ENCODE data around the gene ITCH. TPM values are rescaled to one million over a fixed set of nuclear protein-coding genes. Genes with fewer than 3 reads are reported as not detected.
A peak's percentile ranks its signal among the peaks of the same experiment; 100 is the strongest.

The ITCH gene
- total RNA-seq, 1 experiment from 2014 or later = 54.8 TPM

- no peak overlapping the region for H3K27ac ChIP-seq (ENCODE audit: low read length)
- peaks cover 38% of the 10 kb centered on the region for H3K36me3 ChIP-seq (ENCODE audit: insufficient read depth, low read length)
Measured at GRCh38 chr20:34449674-34450592, 86.9 kb downstream of the ITCH start.

GRCh38 chr20:34452281-34452982, 89.4 kb downstream of the ITCH start:
- Histone ChIP-seq H3K9ac (ENCODE audit: low read length) (no peak overlapping the region), H3K4me1 (ENCODE audit: low read length) (no peaks in the 10 kb centered on the region), H3K27me3 (ENCODE audit: low read length) (no peaks in the 10 kb centered on the region), H4K20me1 (ENCODE audit: insufficient read depth, low read depth, low read length) (no peaks in the 10 kb centered on the region), H3K79me2 (ENCODE audit: low read length) (0 out of 2 replicates have a peak, but pooled peaks cover 8% of the 10 kb centered on the region), H3K9me3 (ENCODE audit: low read length) (no peaks in the 10 kb centered on the region), H3K36me3 (ENCODE audit: insufficient read depth, low read length) (peaks cover 18% of the 10 kb centered on the region; the same call in 1 of the 2 replicates), H3K4me3 (ENCODE audit: low read length) (no peak overlapping the region), H2AFZ (ENCODE audit: low read length) (no peak overlapping the region), H3K9me2 (replicated peaks; ENCODE audit: insufficient read depth, low read length) (no peaks in the 10 kb centered on the region), H3K4me2 (ENCODE audit: low read depth, low read length, poor library complexity, severe bottlenecking) (no peak overlapping the region), H3K27ac (ENCODE audit: low read length) (no peak overlapping the region)
- no peak for DNase-seq

More at GRCh38 chr20:34449674-34450592, 86.9 kb downstream of the ITCH start:
- no peak for DNase-seq
- Histone ChIP-seq H3K9me3 (ENCODE audit: low read length) (no peaks in the 10 kb centered on the region), H3K4me1 (ENCODE audit: low read length) (peaks cover 7% of the 10 kb centered on the region), H3K79me2 (ENCODE audit: low read length) (no peaks in the 10 kb centered on the region), H3K9me2 (replicated peaks; ENCODE audit: insufficient read depth, low read length) (no peaks in the 10 kb centered on the region), H4K20me1 (ENCODE audit: insufficient read depth, low read depth, low read length) (no peaks in the 10 kb centered on the region), H2AFZ (ENCODE audit: low read length) (no peak overlapping the region), H3K27me3 (ENCODE audit: low read length) (no peaks in the 10 kb centered on the region), H3K4me3 (ENCODE audit: low read length) (no peak overlapping the region), H3K4me2 (ENCODE audit: low read depth, low read length, poor library complexity, severe bottlenecking) (no peak overlapping the region), H3K9ac (ENCODE audit: low read length) (no peak overlapping the region)

- Histone ChIP-seq H4K20me1 (ENCODE audit: insufficient read depth, low read depth, low read length) (no peaks in the 10 kb centered on the region), H3K9me2 (replicated peaks; ENCODE audit: insufficient read depth, low read length) (no peaks in the 10 kb centered on the region), H2AFZ (ENCODE audit: low read length) (no peak overlapping the region), H3K27me3 (ENCODE audit: low read length) (no peaks in the 10 kb centered on the region), H3K9ac (ENCODE audit: low read length) (no peak overlapping the region), H3K27ac (ENCODE audit: low read length) (no peak overlapping the region), H3K36me3 (ENCODE audit: insufficient read depth, low read length) (peaks cover 18% of the 10 kb centered on the region; the same call in 1 of the 2 replicates), H3K4me2 (ENCODE audit: low read depth, low read length, poor library complexity, severe bottlenecking) (no peak overlapping the region), H3K9me3 (ENCODE audit: low read length) (no peaks in the 10 kb centered on the region), H3K79me2 (ENCODE audit: low read length) (peaks cover 11% of the 10 kb centered on the region), H3K4me1 (ENCODE audit: low read length) (peaks cover 16% of the 10 kb centered on the region), H3K4me3 (ENCODE audit: low read length) (no peak overlapping the region)
- no peak for DNase-seq
Measured at GRCh38 chr20:34458631-34459030, 95.6 kb downstream of the ITCH start.

GRCh38 chr20:34459209-34459897, 96.3 kb downstream of the ITCH start:
- no peak for DNase-seq
- Histone ChIP-seq H3K27me3 (ENCODE audit: low read length) (no peaks in the 10 kb centered on the region), H3K27ac (ENCODE audit: low read length) (no peak overlapping the region), H3K9ac (ENCODE audit: low read length) (no peak overlapping the region), H3K9me2 (replicated peaks; ENCODE audit: insufficient read depth, low read length) (no peaks in the 10 kb centered on the region), H3K4me3 (ENCODE audit: low read length) (no peak overlapping the region), H3K9me3 (ENCODE audit: low read length) (no peaks in the 10 kb centered on the region), H3K79me2 (ENCODE audit: low read length) (peaks cover 11% of the 10 kb centered on the region), H4K20me1 (ENCODE audit: insufficient read depth, low read depth, low read length) (no peaks in the 10 kb centered on the region), H3K36me3 (ENCODE audit: insufficient read depth, low read length) (peaks cover 18% of the 10 kb centered on the region; the same call in 1 of the 2 replicates), H3K4me1 (ENCODE audit: low read length) (peaks cover 16% of the 10 kb centered on the region), H3K4me2 (ENCODE audit: low read depth, low read length, poor library complexity, severe bottlenecking) (peak overlapping the region; percentile 9), H2AFZ (ENCODE audit: low read length) (no peak overlapping the region)

GRCh38 chr20:34461779-34462087, 98.7 kb downstream of the ITCH start:
- no peaks in the 10 kb centered on the region for H4K20me1 ChIP-seq (ENCODE audit: insufficient read depth, low read depth, low read length)
- H3K9me2 ChIP-seq (replicated peaks; ENCODE audit: insufficient read depth, low read length) = no peaks in the 10 kb centered on the region
- no peak overlapping the region for H3K4me3 ChIP-seq (ENCODE audit: low read length)
- H2AFZ ChIP-seq (ENCODE audit: low read length) = no peak overlapping the region
- peaks cover 16% of the 10 kb centered on the region for H3K4me1 ChIP-seq (ENCODE audit: low read length)
- no peaks in the 10 kb centered on the region for H3K9me3 ChIP-seq (ENCODE audit: low read length)
- no peak overlapping the region for H3K9ac ChIP-seq (ENCODE audit: low read length)
- H3K4me2 ChIP-seq (ENCODE audit: low read depth, low read length, poor library complexity, severe bottlenecking) = no peak overlapping the region
- peaks cover 15% of the 10 kb centered on the region for H3K79me2 ChIP-seq (ENCODE audit: low read length)
- no peak for DNase-seq
- H3K27ac ChIP-seq (ENCODE audit: low read length) = no peak overlapping the region
- no peaks in the 10 kb centered on the region for H3K27me3 ChIP-seq (ENCODE audit: low read length)
- peaks cover 24% of the 10 kb centered on the region; the same call in 1 of the 2 replicates for H3K36me3 ChIP-seq (ENCODE audit: insufficient read depth, low read length)

GRCh38 chr20:34468951-34469350, 105.9 kb downstream of the ITCH start:
- H4K20me1 ChIP-seq (ENCODE audit: insufficient read depth, low read depth, low read length) = no peaks in the 10 kb centered on the region
- no peaks in the 10 kb centered on the region for H3K9me2 ChIP-seq (replicated peaks; ENCODE audit: insufficient read depth, low read length)
- H3K9ac ChIP-seq (ENCODE audit: low read length) = no peak overlapping the region
- no peak overlapping the region for H3K4me3 ChIP-seq (ENCODE audit: low read length)
- H3K4me1 ChIP-seq (ENCODE audit: low read length) = peaks cover 5% of the 10 kb centered on the region; the same call in 1 of the 2 replicates
- no peak for DNase-seq
- no peaks in the 10 kb centered on the region for H3K27me3 ChIP-seq (ENCODE audit: low read length)
- peaks cover 23% of the 10 kb centered on the region for H3K36me3 ChIP-seq (ENCODE audit: insufficient read depth, low read length)
- no peaks in the 10 kb centered on the region for H3K9me3 ChIP-seq (ENCODE audit: low read length)
- H3K27ac ChIP-seq (ENCODE audit: low read length) = no peak overlapping the region
- no peak overlapping the region for H2AFZ ChIP-seq (ENCODE audit: low read length)
- H3K4me2 ChIP-seq (ENCODE audit: low read depth, low read length, poor library complexity, severe bottlenecking) = no peak overlapping the region
- H3K79me2 ChIP-seq (ENCODE audit: low read length) = peaks cover 13% of the 10 kb centered on the region

- Histone ChIP-seq H2AFZ (ENCODE audit: low read length) (no peak overlapping the region), H3K4me3 (ENCODE audit: low read length) (no peak overlapping the region), H3K4me1 (ENCODE audit: low read length) (peaks cover 14% of the 10 kb centered on the region), H3K27ac (ENCODE audit: low read length) (no peak overlapping the region), H3K9ac (ENCODE audit: low read length) (peak overlapping the region; percentile 17; the same call in 1 of the 2 replicates), H3K4me2 (ENCODE audit: low read depth, low read length, poor library complexity, severe bottlenecking) (no peak overlapping the region), H4K20me1 (ENCODE audit: insufficient read depth, low read depth, low read length) (no peaks in the 10 kb centered on the region), H3K36me3 (ENCODE audit: insufficient read depth, low read length) (peaks cover 21% of the 10 kb centered on the region), H3K9me2 (replicated peaks; ENCODE audit: insufficient read depth, low read length) (no peaks in the 10 kb centered on the region), H3K27me3 (ENCODE audit: low read length) (no peaks in the 10 kb centered on the region), H3K79me2 (ENCODE audit: low read length) (peaks cover 15% of the 10 kb centered on the region), H3K9me3 (ENCODE audit: low read length) (no peaks in the 10 kb centered on the region)
- no peak for DNase-seq
Measured at GRCh38 chr20:34472246-34472925, 109.3 kb downstream of the ITCH start.

Data from Karpas-422 (cell line).